ENCODE data around the gene TBCB.

DNA sequence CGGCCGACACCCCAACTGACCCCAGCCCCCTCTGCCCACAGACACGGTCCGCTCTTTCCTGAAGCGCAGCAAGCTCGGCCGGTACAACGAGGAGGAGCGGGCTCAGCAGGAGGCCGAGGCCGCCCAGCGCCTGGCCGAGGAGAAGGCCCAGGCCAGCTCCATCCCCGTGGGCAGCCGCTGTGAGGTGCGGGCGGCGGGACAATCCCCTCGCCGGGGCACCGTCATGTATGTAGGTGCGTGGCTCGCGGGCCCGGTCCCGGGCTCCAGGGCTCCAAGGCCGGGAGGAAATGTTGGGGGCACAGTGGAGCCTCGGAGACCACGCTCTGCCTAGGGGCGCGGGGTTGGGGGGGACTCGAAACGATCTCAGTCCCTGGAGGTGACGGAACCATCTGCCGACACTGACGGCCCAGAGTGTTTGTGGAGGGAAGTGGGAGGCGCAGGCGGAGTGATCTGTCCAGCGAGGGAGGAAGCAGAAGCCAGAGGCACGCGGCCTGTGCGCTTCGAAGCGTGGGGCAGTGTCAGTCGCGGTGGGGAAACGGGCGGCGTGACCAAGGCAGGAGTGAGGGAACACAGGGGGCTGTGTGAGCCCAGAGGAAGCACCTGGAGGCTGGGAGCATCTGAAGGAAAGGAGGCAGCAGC lies 6.3 kb downstream of the TBCB start:
- no peak for TF ChIP-seq POLR2A (IDR thresholded peaks at IDR 0.05)
- TF ChIP-seq, protein P1, sequence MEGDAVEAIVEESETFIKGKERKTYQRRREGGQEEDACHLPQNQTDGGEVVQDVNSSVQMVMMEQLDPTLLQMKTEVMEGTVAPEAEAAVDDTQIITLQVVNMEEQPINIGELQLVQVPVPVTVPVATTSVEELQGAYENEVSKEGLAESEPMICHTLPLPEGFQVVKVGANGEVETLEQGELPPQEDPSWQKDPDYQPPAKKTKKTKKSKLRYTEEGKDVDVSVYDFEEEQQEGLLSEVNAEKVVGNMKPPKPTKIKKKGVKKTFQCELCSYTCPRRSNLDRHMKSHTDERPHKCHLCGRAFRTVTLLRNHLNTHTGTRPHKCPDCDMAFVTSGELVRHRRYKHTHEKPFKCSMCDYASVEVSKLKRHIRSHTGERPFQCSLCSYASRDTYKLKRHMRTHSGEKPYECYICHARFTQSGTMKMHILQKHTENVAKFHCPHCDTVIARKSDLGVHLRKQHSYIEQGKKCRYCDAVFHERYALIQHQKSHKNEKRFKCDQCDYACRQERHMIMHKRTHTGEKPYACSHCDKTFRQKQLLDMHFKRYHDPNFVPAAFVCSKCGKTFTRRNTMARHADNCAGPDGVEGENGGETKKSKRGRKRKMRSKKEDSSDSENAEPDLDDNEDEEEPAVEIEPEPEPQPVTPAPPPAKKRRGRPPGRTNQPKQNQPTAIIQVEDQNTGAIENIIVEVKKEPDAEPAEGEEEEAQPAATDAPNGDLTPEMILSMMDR (IDR thresholded peaks at IDR 0.05), result no peak

Data from body of pancreas (tissue), 4 donors.